ENCODE measurements around the gene CPSF7.

CPSF7 gene

DNA sequence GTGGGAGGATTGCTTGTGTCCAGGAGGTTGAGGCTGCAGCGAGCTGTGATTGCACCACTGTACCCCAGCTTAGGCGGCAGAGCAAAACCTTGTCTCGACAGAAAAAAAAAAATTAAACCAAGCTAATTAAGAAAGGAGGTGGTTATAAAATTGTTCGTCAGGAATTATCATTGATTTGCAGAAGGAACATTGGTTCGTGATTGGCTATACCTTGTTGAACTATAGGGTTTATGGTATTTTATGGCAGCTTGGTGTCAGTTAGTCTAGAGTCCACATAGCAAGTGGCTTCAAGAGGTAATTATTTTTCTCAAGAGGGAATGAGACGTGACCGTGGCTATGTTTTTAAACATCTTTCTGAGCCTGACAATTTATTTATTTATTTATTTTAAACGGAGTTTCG lies 48.9 kb downstream of the CPSF7 start:
- DNase-seq = no peak

GRCh38 chr11:61378713-61379313 lies 51.0 kb downstream of the CPSF7 start:
- no peak for DNase-seq

GRCh38 chr11:61377461-61378160 lies 52.2 kb downstream of the CPSF7 start:
- DNase-seq = no peak

GRCh38 chr11:61375761-61376108 lies 54.0 kb downstream of the CPSF7 start:
- DNase-seq = no peak

GRCh38 chr11:61372659-61373420 lies 56.9 kb downstream of the CPSF7 start:
- no peak for DNase-seq

DNA sequence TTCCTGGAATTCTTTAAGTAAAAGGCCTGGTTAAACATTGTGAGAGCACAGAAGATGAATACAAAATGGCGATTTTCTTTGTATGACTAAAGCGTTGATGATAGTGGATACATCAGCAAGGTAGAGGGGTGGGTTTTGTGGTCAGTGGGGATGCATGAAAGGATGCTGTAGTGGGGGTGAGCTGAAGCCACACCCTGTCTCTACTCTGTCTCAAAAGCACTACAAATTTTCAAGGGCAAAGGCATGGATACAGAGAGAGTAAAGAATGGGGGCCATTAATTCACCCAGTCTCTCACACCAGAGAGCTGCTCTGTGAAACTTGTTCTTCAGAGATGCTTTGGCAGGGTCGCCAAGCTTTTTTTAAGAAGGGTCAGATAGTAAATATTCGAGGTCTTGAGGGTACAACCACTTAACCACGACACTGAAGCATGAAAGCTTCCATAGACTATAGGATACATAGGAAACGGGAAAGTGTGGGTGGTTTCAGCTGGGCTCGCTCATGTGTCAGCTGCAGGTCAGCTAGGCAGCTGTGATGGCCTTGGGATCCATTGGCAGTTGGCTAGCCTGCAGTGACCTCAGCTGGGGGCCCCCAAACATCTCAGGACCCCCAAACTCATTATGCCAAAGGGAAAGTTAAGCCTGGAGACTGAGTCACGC lies 59.3 kb downstream of the CPSF7 start:
- DNase-seq = no peak

DNA sequence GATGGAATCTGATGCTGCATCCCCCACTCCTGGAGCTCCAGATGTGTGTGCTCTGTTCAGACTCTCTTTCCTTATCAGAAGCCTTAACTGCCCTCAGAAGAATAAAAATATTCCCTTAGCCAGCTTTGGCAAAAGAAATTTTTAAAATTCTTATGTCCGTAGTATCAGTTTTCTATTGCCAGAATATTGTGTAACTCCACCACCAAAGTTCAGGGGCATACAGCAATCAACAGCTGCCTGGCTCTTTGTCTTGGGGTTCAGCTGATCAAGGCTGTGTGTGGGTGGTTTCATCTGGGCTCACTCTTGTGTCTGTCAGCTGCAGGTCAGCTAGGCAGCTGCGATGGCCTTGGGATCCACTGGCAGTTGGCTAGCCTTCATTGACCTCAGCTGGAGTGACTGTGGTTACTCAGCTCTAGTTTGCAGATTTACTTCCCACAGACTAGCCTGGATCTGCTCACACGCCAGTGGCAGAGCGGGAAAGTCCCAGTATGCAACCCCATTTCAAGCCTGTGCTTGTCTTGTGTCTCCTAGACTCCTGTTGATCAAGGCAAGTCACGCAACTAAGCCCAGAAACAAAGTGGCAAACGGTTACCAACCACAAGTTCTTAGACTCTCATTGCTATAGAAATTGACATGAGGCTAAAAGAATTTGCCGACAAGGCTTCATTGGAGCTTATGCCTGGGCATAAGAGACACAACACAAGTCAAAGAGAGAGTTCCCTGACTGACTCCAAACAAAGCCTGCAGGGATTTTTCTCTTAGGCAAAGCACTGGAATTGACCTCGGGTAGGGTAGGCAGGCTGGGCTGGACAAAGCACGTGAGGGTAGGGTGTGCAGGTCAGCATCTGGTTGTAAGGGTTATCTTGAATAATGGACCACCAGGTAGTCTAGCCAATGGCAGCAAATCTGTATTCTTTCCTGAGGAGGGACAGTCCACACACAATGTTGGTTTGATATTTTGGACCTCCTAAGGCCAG lies 60.1 kb downstream of the CPSF7 start:
- no peak for DNase-seq

- no peak for DNase-seq
Measured at GRCh38 chr11:61368646-61369045, 61.1 kb downstream of the CPSF7 start.

- DNase-seq = no peak
Measured at GRCh38 chr11:61367406-61367805, 62.4 kb downstream of the CPSF7 start.

DNA sequence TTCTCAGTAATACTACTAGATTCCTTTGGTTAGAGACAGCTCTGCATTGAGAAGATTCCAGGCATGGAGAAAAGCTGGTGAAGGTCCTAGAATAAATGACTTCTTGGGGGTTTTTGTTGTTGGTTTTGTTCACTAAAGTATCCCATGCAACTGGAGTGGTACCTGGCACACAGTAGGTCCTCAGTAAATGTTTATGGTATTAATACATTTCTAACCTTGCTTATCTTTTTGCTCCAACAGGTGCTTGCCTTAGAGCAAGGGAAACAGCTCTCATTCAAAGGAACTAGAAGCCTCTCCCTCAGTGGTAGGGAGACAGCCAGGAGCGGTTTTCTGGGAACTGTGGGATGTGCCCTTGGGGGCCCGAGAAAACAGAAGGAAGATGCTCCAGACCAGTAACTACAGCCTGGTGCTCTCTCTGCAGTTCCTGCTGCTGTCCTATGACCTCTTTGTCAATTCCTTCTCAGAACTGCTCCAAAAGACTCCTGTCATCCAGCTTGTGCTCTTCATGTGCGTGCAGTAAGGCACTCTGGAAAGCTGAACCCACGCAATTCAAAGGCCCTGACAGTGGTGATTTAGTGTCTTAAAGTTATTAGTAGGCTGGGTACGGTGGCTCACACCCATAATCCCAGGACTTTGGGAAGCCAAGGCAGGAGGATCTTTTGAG lies 65.6 kb downstream of the CPSF7 start:
- DNase-seq = no peak

DNA sequence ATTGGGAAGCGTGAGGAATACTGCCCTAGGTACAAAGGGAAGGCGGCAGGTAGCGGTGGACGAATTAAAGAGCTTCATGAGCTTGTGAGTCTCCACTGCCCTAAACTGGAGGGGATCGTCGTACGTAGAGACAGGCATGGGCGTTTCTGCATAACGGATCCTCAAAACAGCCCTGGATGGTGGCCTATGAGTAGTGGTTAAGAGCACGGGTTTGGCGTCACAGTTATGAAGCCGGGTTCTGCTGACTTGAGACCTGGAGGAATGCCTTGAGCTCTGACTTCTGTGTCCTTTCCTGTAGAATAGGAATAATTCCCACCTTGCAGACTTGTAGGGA lies 67.3 kb downstream of the CPSF7 start:
- peak; percentile 8 for DNase-seq

- peak; percentile 83 for DNase-seq
Measured at GRCh38 chr11:61361741-61362541, 67.8 kb downstream of the CPSF7 start, which contains the start of the genes CYB561A3 and TMEM138. Gene CYB561A3, minus strand, starts transcription at chr11:61361882. Its CDS starts 5,169 bp downstream, at chr11:61356713. Gene TMEM138, plus strand, starts transcription at chr11:61362374. Its CDS starts 2,017 bp downstream, at chr11:61364391.

DNA sequence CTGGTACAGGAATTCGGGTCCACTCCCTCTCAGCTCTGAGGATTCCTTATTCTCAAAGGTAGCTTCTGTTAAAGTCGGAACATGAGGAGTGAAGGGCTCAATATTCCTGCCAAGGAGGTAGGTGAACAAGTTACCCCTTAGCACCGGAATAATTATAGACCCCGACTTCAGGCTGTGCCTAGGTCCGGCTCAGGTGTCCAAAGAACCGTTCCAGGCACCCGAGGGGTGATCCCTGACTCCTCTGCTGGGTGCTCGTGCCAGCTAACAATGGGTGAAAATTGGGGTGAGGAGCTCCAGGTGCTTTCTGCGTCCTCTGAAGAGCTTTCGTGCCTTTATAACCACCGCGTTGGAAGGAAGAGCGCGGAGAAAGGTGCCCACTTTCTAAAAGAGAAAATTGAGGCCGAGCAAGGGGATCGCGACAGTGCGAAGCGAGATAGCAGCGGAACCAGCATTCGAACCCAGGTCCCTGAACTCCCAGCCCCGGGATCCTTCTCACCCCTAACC lies 68.5 kb downstream of the CPSF7 start:
- DNase-seq = no peak

DNA sequence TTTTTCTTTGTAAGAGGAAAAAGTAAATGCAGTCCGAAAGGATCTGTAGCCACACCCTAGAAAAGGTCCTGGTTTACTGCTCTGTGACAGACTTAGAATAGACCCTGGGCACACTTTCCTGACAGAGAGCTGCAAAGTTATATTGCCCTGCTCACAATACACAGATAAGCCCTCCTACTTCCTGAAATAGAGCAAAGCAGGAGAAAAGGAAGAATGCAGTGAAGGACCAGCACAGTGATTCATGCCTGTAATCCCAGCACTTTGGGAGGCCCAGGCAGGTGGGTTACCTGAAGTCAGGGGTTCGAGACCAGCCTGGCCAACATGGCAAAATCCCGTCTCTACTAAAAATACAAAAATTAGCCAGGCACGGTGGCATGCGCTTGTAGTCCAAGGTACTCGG lies 70.3 kb downstream of the CPSF7 start:
- DNase-seq = no peak

DNA sequence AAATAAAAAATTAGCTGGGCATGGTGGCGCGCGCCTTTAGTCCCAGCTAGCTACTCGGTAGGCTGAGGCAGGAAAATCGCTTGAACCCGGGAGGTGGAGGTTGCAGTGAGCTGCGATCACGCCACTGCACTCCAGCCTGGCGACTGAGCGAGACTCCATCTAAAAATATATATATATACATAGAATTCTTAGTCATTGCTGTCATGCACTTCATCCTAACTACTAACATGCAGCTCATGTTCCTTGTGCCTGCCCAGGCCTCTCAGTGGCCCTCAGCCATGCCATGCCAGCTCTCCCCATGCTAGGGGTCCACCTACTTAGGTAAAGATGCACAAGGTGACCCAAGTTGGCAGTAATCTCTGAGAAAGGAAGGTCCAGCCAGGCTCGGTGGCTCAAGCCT lies 71.2 kb downstream of the CPSF7 start:
- DNase-seq = no peak

DNA sequence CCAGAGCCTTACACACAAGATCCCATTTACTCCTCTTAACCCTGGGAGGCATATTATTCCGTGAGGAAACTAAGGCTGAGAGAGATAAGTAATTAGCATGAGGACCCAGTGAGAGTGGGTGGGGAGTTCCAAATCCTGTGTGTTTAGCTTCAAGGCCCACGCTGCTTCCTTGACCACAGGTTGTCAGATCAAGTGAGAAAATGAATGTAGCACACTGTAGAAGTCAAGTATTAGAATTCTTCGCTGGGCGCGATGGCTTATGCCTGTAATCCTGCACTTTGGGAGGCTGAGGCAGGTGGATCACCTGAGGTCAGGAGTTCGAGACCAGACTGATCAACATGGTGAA lies 71.9 kb downstream of the CPSF7 start:
- no peak for DNase-seq

- no peak for DNase-seq
Measured at GRCh38 chr11:61357233-61357893, 72.4 kb downstream of the CPSF7 start.

GRCh38 chr11:61356706-61357105 lies 73.1 kb downstream of the CPSF7 start:
- no peak for DNase-seq

DNA sequence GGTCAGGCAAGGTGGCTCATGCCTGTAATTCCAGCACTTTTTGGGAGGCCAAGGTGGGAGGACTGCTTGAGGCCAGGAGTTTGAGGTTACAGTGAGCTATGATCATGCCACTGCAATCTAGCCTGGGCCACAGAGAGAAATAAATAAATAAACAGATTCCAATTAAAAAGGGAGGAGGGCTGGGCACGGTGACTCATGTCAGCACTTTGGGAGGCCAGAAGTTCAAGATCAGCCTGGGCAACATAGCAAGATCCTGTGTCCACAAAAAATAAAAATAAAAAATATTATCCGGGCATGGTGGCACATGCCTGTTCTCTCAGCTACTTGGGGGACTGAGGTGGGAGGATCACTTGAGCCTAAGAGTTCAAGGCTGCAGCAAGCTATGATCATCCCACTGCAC lies 75.6 kb downstream of the CPSF7 start:
- DNase-seq = no peak

All from stimulated activated CD4-positive, alpha-beta T cell treated with anti-CD3 and anti-CD28 coated beads, Interleukin-12 subunit alpha, Interleukin-12 subunit beta, amount 100 ng/mL, for 4 hours (primary cell).